ENCODE results near the gene STARD7. TPM values are rescaled to one million over a fixed set of nuclear protein-coding genes. Genes with fewer than 3 reads are reported as not detected.

The STARD7 gene
- total and polyA plus RNA-seq, 2 of the 13 experiments (the other 11 are each of a cell fraction or from before 2014, with no cell fraction given) = 88.2 to 300 TPM

GRCh38 chr2:96251721-96252292 lies 43.2 kb upstream of the STARD7 start (continued):
- TF ChIP-seq NCOA1 (CRISPR knock-in tag; IDR thresholded peaks at IDR 0.05) = no peak
- TF ChIP-seq ZNF574 (CRISPR knock-in tag; IDR thresholded peaks at IDR 0.05) = peak; percentile 33; the same call in 1 of the 2 replicates
- no peak for TF ChIP-seq ZNF550 (CRISPR knock-in tag; IDR thresholded peaks at IDR 0.05; ENCODE audit: borderline replicate concordance)
- no peak for TF ChIP-seq MTA3 (CRISPR knock-in tag; IDR thresholded peaks at IDR 0.05)
- TF ChIP-seq FOXA3 (CRISPR knock-in tag; IDR thresholded peaks at IDR 0.05) = peak; percentile 68
- TF ChIP-seq NAIF1 (CRISPR knock-in tag; IDR thresholded peaks at IDR 0.05; ENCODE audit: borderline replicate concordance) = no peak
- TF ChIP-seq MXD1 (CRISPR knock-in tag; IDR thresholded peaks at IDR 0.05) = no peak
- TF ChIP-seq BRD4 (CRISPR knock-in tag; IDR thresholded peaks at IDR 0.05) = no peak
- no peak for TF ChIP-seq SATB2 (CRISPR knock-in tag; IDR thresholded peaks at IDR 0.05)
- TF ChIP-seq SP2 (CRISPR knock-in tag; IDR thresholded peaks at IDR 0.05) = no peak
- TF ChIP-seq ZMAT3 (CRISPR knock-in tag; conservative IDR thresholded peaks at IDR 0.05) = no peak
- TF ChIP-seq CBFB (CRISPR knock-in tag; IDR thresholded peaks at IDR 0.05) = no peak
- no peak for TF ChIP-seq ZNF512 (CRISPR knock-in tag; IDR thresholded peaks at IDR 0.05)
- peak in 1 of 2 experiments; percentile 65; a peak in 1 of 4 replicates for TF ChIP-seq HMGXB4 (CRISPR knock-in tag; IDR thresholded peaks at IDR 0.05; ENCODE audit: borderline replicate concordance in 1 of 2, low read depth in 1 of 2)
- TF ChIP-seq ZSCAN31 (CRISPR knock-in tag; IDR thresholded peaks at IDR 0.05; ENCODE audit: low read depth) = 0 out of 2 replicates have a peak, but pooled peaks have one; percentile 21
